GM12864 (cell line): ENCODE measurements around the gene S1PR5.
A peak's percentile ranks its signal among the peaks of the same experiment; 100 is the strongest.

Experiments
- DNase-seq: peaks from one replicate; pipeline ENCODE4 v3.0.0-alpha.2; 2011; ENCODE audit warnings: low read depth
- H3K4me3 ChIP-seq: 2 replicates; pipeline ENCODE4 v1.5.1; 2011; ENCODE audit warnings: mild to moderate bottlenecking, low read depth, low read length, control low read depth
- CTCF ChIP-seq: IDR thresholded peaks from 2 replicates; pipeline ENCODE4 v1.5.1; 2011; ENCODE audit warnings: low read depth, mild to moderate bottlenecking, moderate library complexity, low read length, control low read depth, inconsistent platforms; ENCODE audit errors: missing control alignments

Gene S1PR5

GRCh38 chr19:10560154-10560553 is 42.9 kb upstream of the S1PR5 start:
- no peak overlapping the region for H3K4me3 ChIP-seq
- DNase-seq: no peak
- TF ChIP-seq CTCF: no peak

GRCh38 chr19:10557603-10558197 is 40.5 kb upstream of the S1PR5 start:
- TF ChIP-seq CTCF: no peak
- no peak overlapping the region for H3K4me3 ChIP-seq
- no peak for DNase-seq

- no peak overlapping the region for H3K4me3 ChIP-seq
- TF ChIP-seq CTCF: no peak
- no peak for DNase-seq
These were observed 38.3 kb upstream of the S1PR5 start for GRCh38 chr19:10555610-10555973.

GRCh38 chr19:10554760-10555609 is 37.7 kb upstream of the S1PR5 start:
- peak; percentile 23 for TF ChIP-seq CTCF
- no peak for DNase-seq
- no peak overlapping the region for H3K4me3 ChIP-seq

- no peak overlapping the region for H3K4me3 ChIP-seq
- no peak for DNase-seq
- no peak for TF ChIP-seq CTCF
These were observed 36.7 kb upstream of the S1PR5 start for GRCh38 chr19:10553943-10554381.

GRCh38 chr19:10553087-10553667 is 35.9 kb upstream of the S1PR5 start:
- no peak for DNase-seq
- H3K4me3 ChIP-seq: no peak overlapping the region
- TF ChIP-seq CTCF: no peak
